Measurements from ENCODE around the gene PEX14.

The PEX14 gene

GRCh38 chr1:10649517-10650201 is 174.9 kb downstream of the PEX14 start:
- H3K4me3 ChIP-seq (ENCODE audit: low read length): no peak overlapping the region
- DNase-seq (ENCODE audit: low read depth): no peak
- no peak for TF ChIP-seq CTCF (conservative IDR thresholded peaks at IDR 0.05; ENCODE audit: low read depth, low read length)

- TF ChIP-seq CTCF (conservative IDR thresholded peaks at IDR 0.05; ENCODE audit: low read depth, low read length): no peak
- H3K4me3 ChIP-seq (ENCODE audit: low read length): no peak overlapping the region
- no peak for DNase-seq (ENCODE audit: low read depth)
Measured at GRCh38 chr1:10650556-10651388, 176.0 kb downstream of the PEX14 start.

- no peak for TF ChIP-seq CTCF (conservative IDR thresholded peaks at IDR 0.05; ENCODE audit: low read depth, low read length)
- H3K4me3 ChIP-seq (ENCODE audit: low read length): no peak overlapping the region
- no peak for DNase-seq (ENCODE audit: low read depth)
Measured at GRCh38 chr1:10651389-10651766, 176.6 kb downstream of the PEX14 start.

- no peak for DNase-seq (ENCODE audit: low read depth)
- no peak overlapping the region for H3K4me3 ChIP-seq (ENCODE audit: low read length)
- TF ChIP-seq CTCF (conservative IDR thresholded peaks at IDR 0.05; ENCODE audit: low read depth, low read length): no peak
Measured at GRCh38 chr1:10651793-10652192, 177.0 kb downstream of the PEX14 start.

- no peak overlapping the region for H3K4me3 ChIP-seq (ENCODE audit: low read length)
- no peak for DNase-seq (ENCODE audit: low read depth)
- TF ChIP-seq CTCF (conservative IDR thresholded peaks at IDR 0.05; ENCODE audit: low read depth, low read length): no peak
Measured at GRCh38 chr1:10652626-10653025, 177.9 kb downstream of the PEX14 start.

GRCh38 chr1:10653370-10654125 is 178.8 kb downstream of the PEX14 start:
- no peak overlapping the region for H3K4me3 ChIP-seq (ENCODE audit: low read length)
- DNase-seq (ENCODE audit: low read depth): no peak
- no peak for TF ChIP-seq CTCF (conservative IDR thresholded peaks at IDR 0.05; ENCODE audit: low read depth, low read length)
